ENCODE measurements around the gene ST8SIA1.
"Not testable (repeated sequence)": the region's sequence is repeated elsewhere in the genome, so short reads cannot be mapped to it uniquely, and the experiment has no call there.

Gene ST8SIA1

GRCh38 chr12:22149286-22149685 lies 185.2 kb downstream of the ST8SIA1 start:
- DNase-seq, result not testable (repeated sequence)

GRCh38 chr12:22146686-22147085 lies 187.8 kb downstream of the ST8SIA1 start:
- DNase-seq, result not testable (repeated sequence)

All from GOT3 (cell line).